Stimulated activated CD4-positive, alpha-beta T cell treated with anti-CD3 and anti-CD28 coated beads, TNF-alpha, amount 100 ng/mL, for 1 hour (primary cell): Measurements from ENCODE around the gene HS6ST1.

ENCODE experiments used
- DNase-seq, 3 donors: peaks; one replicate each; pipeline ENCODE4 v3.0.0-alpha.2; 2020; ENCODE audit warnings: low read depth in 3 of 3, low spot score in 1 of 3

Gene HS6ST1

DNA sequence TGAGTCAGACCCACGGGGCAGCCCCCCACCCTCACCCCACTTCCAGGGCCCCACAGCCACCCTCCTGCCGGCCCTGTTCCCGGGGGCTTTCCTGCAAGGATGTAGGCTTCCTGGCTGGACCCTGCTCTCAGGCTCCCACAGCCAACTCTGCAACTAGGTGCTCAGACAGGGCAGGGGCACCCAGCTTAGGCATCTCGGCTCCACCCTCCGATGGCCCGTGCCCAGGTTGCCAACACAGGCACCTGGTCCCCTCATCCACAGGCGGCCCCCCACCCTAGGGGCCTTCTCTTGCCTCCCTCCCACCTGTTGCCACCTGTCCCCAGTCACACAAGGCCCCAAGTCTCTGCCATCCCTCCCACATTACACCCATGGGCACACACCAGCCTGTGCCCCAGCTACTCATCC is 34.6 kb downstream of the HS6ST1 start:
- no peak for DNase-seq

DNA sequence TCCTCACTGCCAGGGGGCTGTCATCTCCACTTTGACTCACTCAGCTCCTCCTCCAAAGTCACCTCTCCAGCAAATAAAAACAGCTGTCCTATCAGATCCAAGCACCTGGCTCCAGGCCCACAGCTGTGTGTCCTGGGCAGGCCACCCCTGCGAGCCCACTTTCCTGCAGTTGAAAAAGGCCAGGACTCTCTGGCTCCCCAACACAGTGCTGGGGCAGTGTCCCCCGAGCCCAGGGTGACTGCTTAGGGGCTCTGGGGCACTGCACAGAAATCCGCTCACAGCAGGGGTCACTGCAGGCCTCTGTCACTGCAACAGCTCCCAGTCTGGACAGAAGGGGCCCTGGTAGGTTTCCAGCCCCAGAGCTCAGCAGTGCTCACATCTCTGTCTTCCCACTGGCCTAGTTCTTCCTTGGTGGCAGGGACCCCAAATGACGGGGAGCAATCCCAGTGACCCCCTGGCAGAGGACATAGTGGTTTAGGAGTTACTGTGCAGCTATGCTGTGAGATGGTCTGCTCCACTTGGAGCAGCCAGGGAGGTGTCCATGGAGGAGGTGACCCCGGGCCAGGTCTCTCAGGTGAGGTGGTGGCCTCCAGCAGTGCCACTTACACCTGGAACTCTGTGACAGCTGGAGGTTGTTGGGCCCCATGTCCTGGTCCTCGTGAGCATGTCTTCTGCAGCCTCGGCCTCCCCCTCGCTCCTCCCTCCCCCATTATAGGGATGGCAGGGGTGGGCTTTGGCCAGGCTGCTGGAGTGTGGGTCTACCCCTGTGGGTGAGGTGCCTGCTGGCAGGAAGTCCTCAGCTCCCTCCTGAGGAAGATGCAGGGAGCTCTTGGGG is 35.5 kb downstream of the HS6ST1 start:
- DNase-seq, result no peak

DNA sequence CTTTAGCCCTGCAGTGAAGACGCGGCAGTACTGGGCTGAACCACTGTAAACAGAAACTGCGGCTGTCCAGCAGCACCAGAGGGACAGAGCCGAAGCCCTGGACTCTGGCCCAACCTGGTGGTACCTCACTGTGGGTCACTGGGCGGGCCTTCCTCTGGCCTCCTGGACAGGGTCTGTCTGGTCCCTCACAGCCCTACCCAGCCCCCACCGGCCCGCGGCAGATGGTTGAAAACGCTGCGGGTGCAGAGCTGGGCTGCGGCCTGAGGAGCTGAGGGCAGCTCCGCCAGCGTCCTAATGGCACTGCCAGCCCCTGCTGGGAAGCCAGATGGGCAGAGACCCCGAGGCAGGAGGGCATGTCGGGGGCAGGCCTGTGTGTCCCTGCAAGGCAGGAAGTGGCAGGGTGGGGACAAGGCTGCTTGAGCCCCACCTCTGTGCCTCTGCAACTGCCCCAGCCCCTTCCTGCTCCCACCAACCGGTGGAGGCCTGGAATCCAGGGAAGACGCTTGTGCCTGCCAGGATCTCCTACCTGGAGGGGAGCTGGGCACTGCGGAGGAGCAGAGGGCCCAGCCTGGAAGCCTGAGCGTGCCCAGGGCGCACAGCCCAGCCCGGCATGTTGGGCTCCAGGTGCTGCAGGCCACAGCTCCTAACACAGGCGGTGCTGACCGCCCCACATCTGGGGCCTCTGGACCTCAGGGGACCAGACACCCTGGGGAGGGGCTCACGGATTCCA is 36.3 kb downstream of the HS6ST1 start:
- DNase-seq, result no peak

DNA sequence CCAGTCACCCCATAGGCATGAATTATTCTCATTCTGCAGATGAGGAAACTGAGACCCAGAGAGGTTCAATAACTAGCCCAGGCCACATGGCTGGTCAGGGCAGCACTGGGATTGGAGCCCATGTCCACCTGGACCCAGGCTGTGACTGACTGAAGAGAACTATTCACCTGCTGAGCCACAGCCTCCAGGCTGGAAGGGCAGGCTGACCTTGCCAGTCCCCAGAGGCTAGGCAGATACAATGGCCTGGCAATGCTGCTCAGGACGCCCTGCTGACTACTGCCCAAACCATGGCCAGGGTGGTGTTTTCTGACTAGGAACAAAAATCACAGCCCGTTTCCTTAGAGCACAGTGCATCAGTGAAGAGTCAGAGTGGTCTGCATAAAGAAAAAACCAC is 36.8 kb downstream of the HS6ST1 start:
- DNase-seq, result no peak

DNA sequence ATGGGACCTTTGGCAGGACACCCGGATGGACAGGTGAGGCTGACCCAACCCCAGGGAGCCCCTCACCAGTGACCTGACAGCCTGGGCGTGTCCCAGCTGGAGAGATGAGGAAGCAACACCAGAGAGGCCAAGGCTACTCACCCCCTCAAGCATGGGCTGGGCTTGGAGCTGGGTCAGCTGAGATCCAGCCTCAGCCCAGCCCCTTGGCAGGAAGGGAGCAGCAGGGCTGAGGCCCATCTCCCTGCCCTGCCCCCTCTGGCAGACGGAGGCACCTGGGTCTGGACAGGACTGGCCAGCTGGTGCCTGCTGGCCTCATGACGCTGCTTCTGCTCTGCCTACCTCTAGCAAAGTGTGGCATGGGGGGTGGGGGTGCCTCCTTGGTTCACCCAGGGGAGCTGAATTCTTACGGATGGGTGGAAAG is 37.8 kb downstream of the HS6ST1 start:
- no peak for DNase-seq

DNA sequence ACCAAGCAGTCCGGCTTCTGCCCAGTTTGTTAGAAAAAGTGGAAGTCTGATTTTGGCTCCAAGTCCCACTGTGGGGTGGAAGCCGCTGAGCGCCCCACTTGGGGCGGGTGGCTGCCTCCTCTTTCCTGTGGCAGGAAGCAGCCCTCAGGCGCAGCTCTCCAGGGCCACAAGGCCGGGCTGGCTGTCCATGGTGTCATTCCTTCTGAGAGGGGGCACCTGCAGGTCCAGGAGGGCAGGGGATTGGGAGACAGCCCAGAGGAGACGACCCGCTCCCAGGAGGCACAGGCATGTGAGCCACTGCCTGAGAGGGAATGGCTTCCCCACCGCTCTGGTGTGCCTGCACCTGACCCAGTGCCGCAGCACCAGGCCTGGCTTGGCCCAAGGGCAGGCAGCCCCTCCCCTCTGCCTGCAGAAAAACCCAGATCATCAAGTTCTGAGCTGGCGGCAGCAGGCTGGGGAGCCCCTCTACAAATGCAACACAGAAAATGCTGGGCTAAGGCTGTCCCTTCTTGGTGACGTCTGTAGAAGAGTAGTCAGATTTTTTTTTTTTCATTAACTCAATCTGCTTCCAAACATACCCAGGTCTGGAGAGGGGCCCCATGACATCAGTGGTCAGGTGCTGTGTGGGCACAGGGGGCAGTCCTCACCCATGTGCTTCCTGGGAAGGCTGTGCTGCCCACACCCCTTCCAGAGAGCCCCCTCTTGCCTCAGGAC is 38.4 kb downstream of the HS6ST1 start:
- no peak for DNase-seq

DNA sequence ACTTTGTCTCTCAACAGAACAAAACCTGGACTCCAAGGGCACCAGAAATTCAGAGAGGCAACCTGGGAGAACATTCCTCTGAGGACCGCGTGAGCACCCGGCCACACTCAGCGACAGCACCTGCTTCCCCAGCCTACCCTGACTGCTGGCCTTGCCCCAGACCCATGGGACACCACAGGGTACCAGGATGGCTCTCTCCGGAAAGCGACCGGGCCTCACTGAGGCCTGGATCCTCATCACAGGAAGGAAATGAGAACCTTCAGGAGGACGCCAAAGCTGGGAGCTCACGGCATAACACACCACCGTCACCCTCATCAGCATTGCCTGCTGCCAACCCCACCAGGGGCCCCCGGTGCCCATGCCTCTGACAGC is 38.9 kb downstream of the HS6ST1 start:
- no peak for DNase-seq

DNA sequence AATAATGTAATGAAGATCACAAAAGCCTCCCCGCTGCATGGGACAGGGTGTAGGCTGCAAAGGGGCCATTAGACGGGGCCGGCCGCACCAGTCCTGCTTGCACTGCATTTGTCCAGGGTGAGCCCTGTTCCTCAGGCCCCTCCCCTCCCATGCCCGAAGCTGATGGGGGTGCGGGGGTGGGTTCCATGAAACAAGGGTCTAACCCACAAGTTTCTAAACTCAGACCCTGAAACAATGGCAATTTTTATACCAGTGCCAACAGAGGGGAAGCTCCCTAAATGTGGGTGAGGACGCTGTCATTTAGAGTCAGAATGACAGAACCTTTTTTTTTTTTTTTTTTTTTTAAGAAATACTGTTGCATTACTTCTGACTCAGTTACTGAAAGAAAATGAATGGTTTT is 39.7 kb downstream of the HS6ST1 start:
- no peak for DNase-seq

DNA sequence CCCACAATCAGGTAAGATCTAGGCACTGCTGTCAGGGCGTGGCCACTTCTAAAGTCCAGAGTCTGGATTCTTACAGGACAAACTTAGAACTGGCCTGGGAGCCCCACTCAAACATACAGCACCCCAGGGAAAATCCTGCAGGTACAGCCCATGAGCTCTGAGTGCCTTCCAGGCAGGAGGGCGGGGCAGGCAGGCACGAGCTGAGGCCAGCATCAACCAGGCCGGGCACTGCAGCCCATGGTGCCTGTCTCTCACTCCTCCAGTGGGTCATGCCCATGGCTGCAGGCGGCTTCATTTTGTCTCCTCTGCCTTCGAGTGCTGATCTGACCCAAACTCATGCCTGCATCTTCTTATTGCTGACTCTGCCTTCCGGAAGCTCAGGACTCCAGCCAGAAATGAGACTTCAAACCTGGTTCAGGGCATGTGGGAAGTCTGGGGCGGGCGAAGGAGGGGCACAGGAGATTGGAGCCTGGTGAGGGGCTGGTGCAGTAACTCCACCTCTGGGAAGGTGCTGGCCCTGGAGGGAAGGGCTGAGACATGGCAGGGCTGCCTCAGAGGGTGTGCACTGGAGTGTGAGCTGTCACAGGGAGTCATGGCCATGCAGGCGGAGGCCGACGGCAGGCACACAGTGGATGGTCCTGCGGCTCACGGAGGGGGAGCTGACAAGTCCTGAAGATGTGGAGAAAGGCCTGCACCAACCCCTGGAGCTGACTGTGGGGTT is 40.5 kb downstream of the HS6ST1 start:
- DNase-seq, result no peak

DNA sequence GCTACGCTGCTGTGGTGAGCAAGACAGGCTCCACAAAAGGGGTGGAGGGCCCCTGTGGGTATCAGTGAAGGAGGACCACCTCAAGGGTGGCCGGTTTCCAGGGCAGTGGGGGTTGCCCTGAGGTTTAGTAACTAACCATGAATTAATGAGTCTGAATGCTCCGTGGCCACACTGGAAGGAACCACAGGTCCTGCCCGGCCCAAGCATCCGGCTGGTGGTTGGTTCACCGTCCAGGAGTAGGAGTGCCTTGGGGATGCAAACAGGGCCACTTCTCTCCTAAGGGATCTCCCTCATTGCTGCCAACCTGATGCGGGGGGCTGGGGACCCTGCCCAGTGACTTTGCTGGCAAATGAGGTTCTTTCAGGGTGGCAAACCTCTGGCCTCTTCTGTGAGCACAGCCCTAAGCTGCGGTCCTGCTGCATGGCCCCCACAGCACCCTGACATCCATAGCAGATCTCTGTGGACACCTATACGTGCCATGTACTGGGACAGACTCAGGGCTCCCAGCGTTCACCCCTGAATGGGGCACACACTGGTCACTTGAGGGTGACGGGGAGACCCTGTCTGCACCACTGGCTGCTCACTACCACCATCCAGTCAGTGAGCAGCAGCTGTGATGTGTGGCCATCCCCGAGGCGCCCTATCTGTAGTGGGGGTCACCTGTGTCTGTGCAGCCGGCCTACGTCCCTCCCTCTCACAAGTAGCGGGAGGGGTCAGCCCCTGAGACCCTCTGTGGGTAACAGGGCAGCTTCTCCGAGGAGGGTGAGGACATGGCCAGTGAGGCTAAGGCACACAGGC is 41.6 kb downstream of the HS6ST1 start:
- no peak for DNase-seq

DNA sequence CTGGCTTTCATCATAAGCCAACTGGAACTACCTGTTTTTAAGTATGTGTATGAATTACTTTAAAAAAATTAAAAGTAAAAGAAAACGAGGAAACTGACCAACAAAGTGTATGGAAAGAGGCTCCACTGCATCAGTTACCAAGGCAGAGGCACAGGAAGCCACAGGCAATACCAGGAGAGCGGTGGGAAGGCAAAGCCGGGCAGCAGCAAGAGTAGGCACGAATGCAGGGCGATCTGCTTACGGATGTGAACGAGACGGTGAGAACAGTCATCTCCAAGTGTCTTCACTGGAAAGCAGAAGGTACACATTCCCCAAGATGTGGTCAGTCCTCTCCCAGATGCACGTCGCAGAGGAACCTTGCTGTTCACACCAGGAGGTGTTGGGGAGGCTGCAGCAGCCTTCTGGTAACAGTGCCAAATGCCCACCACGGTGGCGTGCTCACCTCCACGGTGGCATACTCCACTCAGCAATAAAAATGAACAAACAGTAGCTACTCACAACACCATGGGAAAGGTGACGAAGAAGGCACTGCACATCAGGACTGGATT is 43.1 kb downstream of the HS6ST1 start:
- DNase-seq, result no peak

DNA sequence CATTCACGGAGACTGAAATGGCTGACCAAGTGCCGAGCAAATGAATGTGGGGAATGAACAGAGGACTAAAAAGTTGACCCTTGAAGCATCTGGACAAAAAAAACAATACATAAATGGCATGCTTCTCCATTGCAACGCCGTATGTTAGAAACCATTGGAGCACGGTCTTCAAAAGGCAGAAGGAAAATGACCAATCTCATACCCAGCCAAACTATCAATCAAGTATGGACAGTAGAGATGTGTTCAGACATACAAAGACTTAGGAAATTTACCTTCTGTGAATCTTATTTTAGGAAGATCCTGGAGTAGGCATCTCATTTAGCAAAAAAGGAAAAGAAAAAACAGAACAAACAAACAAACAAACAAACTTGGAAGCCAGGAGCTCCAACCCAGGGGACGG is 44.5 kb downstream of the HS6ST1 start:
- no peak for DNase-seq

DNA sequence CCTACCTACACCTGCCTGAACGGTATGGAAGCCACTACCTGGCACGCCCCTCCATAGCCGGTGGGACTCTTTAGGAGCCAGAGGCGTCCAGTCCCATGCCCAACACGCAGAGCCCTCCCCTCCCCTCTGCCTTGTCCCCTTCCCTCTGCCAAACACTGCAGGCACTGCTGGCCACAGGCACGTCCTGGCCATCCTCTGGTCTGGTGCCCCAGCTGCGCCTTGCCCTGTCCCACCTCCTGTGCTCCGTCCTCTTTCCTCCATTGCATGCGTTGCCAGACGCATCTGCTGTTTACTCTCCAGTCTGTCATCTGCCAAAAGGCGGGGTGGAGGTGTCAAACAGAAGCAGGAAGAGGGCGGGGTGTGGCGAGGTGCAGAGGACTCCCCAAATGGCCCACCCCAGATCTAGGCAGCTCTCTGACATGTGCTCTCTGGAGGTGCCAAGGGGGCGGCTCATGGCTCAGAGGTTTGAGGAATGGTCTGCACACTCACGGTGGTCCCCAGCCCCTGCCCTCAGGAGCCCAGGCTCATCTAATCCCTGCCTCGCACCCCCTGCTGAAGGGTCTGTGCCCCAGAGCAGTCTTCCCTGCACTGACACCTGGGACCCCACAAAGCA is 45.1 kb downstream of the HS6ST1 start:
- DNase-seq, result no peak

DNA sequence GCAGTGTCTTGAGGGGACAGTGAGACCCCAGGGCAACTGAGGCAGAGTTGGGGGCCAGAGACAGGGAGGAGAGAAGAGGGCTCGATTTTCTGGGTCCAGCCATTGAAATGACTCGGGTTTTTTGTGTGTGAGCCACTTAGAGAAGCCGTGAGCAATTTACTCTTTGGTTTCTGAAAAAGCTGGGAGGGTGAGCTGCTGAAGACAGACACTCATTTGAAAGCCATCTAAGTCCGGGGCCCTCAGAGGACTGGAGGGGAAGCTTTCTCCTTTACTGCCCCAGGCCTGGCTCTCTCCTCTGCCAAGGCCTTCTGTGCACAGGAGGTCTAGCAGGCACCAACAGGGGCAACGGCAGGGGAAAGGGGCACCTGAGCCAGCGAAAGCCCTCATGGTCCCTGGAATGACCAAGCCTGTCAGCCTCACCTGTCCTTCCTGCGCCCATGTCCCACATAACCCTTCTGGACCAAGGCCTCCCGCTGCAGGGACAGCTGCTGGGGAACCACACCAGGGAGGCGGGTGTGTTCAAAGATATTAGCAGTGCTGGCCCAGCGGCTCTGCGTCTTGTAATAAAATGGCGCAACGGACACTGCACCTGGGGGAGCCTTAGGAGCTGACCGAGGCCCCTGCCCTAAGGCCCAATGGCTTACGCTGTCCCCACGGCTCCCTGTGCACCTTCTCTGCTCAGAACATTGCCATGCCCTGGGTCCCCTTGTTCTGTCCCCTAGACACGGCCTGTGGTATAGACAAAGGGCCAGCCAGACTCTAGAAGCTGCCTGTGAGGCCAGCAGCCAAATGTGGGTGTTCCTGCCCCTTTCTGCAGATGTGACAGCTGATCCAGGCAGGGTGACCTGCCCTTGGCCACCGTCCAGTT is 45.8 kb downstream of the HS6ST1 start:
- no peak for DNase-seq

DNA sequence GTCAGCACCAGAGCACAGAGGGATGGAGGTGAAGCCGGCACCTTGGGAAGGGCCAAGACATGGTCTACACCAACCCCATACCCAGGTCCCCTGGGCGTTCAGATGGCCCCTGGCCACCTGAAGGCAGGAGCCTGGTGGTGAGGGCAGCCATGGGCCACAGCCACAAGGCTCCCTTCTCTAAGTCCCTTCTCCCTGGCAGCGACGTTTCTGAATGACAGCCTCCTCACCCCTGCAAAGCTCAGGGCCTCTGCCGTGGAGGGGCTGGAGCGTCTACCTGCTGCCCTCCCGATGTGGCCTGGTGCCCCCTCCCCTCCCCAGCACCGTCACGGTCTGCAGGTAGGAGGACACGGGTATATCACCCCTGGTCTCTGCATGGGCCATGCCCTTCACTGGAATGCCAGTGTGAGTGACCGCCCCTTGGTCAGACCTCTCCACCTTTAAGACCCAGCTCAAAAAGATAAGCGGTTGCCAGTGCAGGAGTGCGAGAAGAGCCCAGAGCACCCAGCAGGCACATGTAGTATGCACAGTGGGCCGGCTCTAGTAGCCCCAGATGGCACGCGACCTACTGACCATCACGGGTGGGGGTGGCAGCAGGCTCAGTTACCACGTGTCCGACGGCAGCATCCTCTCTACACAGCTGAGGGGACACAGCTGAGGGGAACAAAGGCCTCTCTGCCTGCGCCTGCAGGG is 46.6 kb downstream of the HS6ST1 start:
- no peak for DNase-seq

DNA sequence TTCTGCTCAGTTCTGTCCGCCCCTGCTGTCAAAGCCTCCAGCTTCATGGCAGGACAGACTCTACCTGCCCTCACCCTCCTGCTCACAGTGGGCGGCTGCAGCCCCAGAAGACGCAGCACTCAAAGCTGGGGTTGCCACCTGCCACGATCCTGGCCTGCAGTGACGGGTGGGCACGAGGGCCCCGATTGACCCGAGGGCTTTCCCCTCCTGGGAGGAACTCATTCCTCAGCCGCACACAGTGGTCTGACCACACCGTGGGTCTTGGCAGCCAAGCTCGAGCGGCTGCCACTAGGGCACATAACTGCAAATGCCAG is 47.1 kb downstream of the HS6ST1 start:
- DNase-seq, result no peak

DNA sequence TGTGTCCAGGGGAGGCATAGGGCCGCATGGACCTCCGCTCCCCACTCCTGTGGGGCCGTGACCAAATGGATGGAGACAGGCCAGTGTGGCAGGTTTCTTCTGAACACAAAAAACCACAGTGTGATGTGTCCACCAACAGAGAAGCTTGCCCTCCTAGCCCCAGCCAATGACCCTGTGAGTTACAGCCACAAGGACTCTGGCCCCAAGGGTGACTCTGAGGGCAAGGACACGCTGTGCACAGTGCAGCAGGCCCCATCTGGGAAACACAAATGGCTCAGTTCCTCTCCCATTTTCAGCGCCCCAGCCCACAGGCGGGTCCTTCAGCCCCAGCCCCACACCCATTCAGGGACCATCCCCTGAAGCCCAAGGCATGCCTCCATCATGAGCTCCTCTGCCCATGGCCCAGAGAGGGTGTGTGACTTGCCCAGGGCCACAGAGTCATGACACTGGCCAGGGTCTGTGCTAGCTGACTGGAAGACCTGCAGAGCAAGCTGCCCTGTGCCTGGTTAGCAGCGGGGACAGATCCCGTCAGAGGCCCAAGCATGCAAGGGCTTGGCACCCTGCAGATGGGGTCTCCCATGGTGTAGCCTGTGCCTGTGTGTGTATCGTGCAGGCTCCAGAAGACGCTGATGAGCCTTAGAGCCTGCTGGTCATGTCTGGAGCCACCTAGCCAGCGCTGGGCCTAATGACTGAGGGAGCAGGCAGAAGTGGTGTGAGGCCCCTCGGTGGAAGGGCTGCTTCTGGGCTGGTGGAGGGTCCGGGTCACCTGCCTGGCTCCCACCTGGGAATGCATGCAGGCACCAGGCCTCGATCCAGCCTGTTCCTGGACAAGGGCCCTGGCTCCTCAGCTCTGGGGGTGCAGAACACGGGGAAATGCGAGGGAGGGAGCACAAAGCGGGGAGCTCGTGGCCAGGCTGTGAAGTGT is 47.7 kb downstream of the HS6ST1 start:
- DNase-seq, result no peak
